ENCODE data around the gene SLC25A44.
"Not testable (repeated sequence)": the region's sequence is repeated elsewhere in the genome, so short reads cannot be mapped to it uniquely, and the experiment has no call there.

Gene SLC25A44

DNA sequence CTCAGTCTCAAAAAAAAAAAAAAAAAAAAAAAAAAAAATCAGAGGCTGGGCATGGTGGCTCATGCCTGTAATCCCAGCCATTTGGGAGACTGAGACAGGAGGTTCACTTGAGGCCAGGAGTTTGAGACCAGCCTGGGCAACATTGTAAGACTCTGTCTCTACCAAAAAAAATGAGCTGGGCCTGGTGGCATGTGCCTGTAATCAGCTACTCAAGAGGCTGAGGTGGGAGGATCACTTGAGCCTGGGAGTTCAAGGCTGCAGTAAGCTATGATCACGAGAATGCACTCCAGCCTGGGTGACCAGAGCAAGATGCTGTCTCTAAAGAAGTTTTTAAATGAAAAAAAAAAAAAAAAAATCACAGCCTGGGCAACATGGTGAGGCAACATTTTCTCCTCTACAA lies 30.2 kb upstream of the SLC25A44 start:
- no peak for DNase-seq (ENCODE audit: low read depth, low spot score)

DNA sequence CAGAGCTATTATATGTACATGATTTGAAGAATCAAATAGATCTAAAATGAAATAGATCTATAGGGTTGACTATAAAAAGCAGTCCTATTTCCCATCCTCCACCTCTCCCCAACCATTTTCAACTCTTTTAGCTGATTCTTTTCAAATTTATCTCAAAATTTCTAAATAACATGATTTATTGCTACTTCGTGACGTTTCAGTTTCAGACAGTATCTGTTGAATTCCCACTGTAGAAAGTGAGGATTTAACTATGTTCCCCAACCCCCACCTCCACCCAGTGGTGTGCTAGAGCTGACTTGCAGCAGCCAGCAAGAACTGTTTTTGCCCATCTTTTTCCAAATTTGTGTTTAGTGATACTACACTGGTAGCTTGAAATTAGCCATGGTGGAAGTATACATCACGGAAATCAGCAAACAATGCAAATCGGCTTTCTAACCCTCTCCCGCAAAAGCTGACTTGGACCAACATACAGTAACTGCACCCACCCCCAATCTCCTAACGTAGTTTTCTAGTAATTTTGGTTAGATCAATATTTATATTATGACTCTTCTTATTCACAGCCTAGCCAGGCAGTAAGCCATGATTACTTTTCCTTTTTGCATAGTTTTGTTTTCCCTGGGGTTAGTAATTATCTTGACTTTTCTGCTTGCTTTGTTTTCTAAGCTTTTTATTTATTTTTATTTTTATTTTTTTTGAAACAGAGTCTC lies 29.6 kb upstream of the SLC25A44 start:
- DNase-seq (ENCODE audit: low read depth, low spot score): no peak

DNA sequence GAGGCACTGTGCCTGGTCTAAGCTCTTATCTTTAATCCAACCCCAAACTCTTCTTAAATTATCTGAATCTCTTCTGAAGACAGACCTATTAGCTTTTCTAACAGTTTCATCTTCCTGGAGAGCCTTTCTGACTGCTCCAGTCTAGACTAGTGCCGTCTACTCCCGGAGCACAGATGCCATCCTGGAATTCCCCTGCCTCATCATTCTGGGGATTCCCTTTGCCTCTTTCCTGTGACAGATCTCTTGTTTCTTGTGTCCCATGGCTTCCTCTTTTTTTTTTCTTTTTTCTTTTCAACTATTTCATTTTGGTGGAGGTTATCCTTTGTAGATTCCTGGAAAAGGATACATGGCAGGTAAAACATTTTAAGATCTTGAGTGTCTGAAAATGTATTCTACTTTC lies 28.8 kb upstream of the SLC25A44 start:
- DNase-seq (ENCODE audit: low read depth, low spot score): no peak

DNA sequence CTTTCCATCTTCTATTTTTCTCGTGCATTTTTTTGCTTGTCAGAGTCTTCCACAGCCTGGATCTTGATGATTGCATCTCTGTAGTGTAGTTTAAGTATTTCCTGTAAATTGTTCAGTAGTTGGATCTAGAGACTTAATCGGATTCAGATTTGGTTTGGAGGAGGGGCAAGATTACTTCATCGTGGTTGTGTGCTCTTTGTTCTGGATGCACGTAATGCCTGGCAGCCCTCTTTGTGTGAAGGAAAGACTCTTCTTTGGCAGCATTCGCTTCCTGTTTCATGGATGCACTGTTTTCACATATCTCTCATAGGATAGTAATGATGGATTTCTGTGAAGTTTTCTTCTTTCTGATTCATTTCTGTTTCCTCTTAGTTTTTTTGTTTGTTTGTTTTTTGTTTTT lies 26.4 kb upstream of the SLC25A44 start:
- no peak for DNase-seq (ENCODE audit: low read depth, low spot score)

DNA sequence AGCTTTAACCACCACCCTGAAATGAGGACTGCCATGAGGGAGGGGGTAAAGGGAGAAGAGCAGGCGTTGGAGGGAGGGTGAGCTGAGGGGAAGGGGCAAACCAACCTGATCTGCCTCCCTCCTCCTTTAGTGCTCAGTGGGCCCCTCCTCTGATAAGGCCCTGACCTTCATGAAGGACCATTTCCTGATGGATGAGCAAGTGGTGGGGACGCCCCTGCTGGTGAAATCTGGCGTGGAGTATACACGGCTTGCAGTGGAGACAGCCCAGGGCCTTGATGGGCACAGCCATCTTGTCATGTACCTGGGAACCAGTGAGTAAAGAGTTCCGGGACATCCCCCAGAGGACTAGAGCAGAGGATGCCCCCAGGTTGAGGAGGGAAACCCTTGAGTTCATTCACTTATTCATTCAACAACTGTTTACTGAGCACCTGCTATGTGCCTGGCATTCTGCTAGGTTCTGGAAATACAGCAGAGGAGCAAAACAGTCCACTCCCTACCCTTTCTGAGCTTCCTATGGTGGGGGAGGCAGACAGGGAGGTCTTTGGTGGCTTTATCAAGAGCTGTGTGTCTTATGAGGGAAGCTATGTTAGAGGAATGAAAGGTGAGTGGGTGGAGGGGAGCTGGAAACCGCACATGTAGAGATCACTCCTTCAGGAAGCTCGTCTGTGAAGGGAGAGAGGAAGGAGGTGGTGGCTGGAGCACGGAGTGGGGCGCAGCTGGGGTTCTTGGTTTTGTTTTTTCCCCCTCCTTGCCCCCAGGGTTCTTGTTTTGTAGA lies 21.0 kb upstream of the SLC25A44 start:
- DNase-seq (ENCODE audit: low read depth, low spot score): no peak

DNA sequence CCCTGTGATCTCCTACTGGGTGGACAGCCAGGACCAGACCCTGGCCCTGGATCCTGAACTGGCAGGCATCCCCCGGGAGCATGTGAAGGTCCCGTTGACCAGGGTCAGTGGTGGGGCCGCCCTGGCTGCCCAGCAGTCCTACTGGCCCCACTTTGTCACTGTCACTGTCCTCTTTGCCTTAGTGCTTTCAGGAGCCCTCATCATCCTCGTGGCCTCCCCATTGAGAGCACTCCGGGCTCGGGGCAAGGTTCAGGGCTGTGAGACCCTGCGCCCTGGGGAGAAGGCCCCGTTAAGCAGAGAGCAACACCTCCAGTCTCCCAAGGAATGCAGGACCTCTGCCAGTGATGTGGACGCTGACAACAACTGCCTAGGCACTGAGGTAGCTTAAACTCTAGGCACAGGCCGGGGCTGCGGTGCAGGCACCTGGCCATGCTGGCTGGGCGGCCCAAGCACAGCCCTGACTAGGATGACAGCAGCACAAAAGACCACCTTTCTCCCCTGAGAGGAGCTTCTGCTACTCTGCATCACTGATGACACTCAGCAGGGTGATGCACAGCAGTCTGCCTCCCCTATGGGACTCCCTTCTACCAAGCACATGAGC lies 17.2 kb upstream of the SLC25A44 start:
- DNase-seq (ENCODE audit: low read depth, low spot score): no peak

DNA sequence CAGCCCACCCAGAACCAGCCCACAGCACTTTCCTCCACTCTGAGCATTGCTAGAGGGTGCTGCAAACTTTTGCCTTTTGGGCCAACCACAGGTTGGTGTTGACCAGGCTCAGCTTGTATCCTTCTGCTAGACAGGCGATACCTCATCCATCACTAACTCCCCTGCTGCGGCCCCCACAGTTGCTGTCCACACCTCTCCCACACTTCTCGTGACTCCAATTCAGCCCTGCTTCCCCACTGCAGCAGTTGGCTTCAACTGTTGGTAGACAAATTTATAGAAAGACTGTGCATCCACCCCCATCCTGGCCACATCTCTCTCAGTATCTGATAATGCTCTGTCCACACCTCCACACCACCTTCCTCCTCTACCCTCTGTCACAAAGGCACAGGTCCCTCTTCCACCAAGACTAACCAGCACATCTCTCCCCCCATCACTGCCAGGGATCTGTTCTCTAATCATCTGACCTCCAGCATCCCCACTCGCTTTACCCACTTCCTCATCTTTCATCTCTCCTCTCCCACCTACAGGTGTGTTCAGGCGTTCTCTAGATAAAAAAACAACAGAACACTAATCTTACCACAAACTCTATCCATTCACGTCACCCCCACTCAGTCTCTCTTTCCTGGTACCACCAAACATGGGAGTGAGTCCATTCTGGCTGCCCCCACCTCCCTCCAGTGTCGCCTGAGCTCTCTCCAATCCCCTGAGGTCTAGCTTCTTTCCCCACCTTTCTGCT lies 15.8 kb upstream of the SLC25A44 start:
- no peak for DNase-seq (ENCODE audit: low read depth, low spot score)

DNA sequence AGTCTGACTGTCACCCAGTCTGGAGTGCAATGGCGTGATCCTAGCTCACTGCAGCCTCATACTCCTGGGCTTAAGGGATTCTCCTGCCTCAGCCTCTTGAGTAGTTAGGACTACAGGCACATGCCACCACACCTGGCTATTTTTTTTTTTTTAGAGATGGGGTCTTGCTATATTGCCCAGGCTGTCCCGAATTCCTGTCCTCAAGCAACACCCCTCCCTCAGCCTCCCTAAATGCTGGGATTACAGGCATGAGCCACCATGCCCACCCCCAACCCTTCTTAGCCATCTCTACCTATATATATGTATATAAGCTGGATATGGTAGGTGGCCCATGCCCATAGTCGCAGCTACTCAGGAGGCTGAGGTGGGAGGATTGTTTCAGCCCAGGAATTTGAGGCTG lies 13.4 kb upstream of the SLC25A44 start:
- DNase-seq (ENCODE audit: low read depth, low spot score): no peak

DNA sequence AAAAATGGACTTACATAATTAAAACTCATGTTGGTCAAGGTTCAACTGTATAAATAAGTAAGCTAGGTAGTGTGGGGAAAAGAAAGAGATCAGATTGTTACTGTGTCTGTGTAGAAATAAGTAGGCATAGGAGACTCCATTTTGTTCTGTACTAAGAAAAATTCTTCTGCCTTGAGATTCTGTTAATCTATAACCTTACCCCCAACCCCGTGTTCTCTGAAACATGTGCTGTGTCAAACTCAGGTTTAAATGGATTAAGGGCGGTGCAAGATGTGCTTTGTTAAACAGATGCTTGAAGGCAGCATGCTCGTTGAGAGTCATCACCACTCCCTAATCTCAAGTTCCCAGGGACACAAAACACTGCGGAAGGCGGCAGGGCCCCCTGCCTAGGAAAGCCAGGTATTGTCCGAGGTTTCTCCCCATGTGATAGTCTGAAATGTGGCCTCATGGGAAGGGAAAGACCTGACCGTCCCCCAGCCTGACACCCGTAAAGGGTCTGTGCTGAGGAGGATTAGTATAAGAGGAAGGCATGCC lies 12.4 kb upstream of the SLC25A44 start:
- not testable (repeated sequence) for DNase-seq (ENCODE audit: low read depth, low spot score)

DNA sequence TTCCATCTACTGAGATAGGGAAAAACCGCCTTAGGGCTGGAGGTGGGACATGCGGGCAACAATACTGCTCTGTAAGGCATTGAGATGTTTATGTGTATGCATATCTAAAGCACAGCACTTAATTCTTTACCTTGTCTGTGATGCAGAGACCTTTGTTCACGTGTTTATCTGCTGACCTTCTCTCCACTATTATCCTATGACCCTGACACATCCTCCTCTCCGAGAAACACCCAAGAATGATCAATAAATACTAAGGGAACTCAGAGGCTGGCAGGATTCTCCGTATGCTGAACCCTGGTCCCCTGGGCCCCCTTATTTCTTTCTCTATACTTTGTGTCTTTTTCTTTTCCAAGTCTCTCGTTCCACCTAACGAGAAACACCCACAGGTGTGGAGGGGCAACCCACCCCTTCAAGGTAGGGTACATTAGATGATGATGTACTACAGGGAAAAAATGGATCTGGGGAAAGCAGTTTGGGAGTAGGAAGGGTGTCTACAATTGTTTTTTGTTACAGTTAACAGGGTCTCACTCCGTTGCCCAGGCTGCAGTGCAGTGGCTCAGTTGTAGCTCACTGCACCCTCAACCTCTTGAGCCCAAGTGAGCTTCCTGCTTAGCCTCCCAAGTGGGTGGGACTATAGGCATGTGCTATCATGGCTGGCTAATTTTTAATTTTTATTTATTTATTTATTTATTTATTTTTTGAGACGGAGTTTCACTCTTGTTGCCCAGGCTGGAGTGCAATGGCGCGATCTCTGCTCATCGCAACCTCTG lies 11.7 kb upstream of the SLC25A44 start:
- not testable (repeated sequence) for DNase-seq (ENCODE audit: low read depth, low spot score)

DNA sequence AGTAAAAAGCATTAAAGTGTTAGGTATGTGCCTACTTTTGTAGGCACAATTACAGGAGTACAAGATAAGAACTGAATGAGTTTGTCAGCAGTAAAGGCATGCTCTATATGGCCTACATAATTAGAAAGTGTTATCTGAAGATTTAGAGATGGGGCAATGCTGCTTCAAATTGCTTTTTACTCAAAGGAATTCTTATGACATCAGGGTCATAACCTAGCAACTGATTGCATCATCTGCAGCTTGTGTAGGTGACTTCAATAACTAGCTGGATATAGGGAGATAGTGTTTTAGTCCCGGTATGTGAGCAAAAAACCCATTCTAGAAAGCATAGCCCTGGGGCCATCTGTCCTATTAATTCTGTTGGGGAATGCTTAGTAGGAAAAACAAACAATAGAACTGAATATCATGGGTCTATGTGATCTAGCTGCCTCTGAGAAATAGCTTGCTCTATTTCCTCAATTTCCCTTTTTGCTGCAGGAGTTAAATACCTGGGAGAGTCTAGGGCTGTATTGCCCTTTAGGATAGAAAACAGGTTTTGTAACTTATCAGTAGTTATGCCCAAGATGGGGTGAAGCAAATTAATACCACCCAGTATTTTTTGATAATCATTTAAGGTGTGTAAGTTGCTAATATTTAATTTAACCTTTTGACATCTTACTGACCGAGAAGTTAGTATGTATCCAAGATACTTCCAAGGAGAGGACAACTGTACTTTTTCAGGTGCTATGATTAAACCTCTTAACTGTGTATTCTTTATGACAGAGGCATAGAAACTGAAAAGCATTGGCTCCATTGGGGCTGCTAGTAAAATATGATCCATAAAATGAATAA lies 7.3 kb upstream of the SLC25A44 start:
- not testable (repeated sequence) for DNase-seq (ENCODE audit: low read depth, low spot score)

DNA sequence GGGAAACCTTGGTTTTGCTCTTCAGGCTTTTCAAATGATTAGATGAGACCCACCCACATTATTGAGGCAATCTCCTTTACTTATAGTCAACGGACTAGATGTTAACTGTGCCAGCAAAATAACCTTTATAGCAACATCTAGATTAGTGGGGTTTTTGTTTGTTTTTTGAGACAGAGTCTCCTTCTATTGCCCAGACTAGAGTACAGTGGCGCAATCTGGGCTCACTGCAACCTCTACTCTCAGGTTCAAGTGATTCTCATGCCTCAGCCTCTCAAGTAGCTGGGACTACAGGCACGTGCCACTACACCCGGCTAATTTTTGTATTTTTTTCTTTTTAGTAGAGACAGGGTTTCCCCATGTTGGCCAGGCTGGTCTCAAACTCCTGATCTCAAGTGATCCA lies 3.6 kb upstream of the SLC25A44 start:
- DNase-seq (ENCODE audit: low read depth, low spot score): not testable (repeated sequence)

DNA sequence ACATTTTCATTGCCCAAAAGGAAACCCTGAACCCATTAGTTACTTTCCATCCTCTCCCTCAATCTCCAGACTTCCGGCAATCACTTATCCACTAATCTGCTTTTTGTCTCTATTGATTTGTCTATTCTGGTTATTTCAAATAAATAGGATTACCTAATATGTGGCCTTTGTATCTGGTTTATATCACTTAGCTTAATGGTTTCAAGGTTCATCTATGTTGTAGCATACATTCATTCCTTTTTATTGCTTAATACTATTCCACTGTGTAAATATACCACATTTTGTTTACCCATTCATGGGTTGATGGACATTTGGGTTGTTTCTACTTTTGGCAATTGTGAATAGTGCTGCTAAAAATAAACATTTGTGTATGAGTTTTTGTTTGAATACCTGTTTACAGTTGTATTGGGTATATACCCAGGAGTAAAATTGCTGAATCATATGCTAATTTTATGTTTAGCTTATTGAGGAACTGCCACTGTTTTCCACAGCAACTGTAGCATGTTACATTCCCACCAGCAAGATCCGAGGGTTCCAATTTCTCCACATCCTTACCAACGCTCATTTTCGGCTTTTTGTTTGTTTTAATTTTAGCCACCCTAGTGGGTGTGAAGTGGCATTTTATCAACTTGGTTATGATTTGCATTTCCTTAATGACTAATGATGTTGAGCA lies 2.5 kb upstream of the SLC25A44 start:
- DNase-seq (ENCODE audit: low read depth, low spot score): no peak

DNA sequence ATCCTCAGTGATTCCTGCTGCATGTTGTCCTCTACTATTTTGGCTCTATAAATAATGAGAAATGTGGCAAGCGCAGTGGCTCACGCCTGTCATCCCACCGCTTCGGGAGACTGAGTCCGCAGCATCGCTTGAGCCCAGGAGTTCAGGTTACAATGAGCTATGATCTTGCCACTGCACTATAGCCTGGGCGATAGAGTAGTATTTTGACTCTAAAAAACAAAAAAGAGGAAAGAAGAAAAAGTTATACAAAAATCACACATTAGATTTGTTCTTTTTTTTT lies 756 bp upstream of the SLC25A44 start:
- DNase-seq (ENCODE audit: low read depth, low spot score): no peak

DNA sequence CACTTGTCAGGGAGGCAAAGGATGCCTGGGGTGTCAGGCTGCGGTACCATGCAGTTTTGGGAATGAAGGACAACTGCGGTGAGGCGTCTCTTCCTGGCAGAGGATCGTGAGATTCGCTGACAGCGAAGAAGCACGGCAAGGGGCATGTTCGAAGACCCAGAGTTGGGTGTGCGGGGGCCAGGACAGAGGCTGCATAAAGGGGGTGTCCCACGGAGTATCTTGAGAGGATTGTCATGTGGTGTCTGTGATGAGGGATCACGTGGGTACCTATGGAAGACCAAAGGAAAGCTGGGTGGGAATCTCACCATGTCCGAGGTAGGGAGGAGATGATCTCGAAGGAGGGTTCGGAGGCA lies 372 bp downstream of the SLC25A44 start:
- DNase-seq (ENCODE audit: low read depth, low spot score): no peak

DNA sequence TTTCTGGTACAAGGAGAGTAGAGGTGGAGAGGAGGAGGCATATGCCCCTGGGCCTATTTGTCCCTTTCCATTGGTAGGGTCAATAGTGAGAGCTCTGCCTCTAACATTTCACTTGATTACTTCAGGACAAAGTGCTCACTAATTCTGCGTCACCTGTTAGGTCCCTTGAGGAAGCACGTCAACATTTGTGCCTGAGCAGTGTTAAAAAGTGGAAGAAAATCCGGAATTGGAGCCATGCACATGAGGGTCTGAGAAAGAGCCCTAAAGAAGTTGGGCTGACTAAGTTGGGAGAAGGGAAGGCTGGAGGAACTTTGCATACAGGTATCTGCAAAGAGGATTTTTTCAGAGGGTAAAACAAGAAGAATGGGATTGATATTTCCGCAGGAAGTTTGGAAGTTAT lies 1.9 kb downstream of the SLC25A44 start:
- DNase-seq (ENCODE audit: low read depth, low spot score): no peak

DNA sequence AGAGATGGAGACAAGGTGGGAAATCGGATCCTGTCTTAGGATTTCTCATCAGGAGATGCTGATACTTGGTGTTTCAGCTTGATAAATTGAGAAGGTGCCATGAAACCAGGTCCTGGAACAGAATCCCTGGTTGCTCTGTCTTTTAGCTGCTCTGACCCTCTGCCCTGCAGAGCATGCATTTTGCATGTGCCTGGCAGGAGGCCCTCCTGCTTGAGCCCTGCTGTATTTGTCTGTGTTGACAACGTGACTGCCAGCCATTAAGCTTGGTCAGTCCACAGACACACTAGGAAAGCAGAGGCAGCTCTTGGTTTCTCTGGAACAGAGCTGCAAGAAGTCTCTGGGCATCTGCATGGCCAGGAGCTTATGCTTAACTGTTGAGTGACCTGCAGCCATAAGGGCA lies 2.5 kb downstream of the SLC25A44 start:
- DNase-seq (ENCODE audit: low read depth, low spot score): no peak

DNA sequence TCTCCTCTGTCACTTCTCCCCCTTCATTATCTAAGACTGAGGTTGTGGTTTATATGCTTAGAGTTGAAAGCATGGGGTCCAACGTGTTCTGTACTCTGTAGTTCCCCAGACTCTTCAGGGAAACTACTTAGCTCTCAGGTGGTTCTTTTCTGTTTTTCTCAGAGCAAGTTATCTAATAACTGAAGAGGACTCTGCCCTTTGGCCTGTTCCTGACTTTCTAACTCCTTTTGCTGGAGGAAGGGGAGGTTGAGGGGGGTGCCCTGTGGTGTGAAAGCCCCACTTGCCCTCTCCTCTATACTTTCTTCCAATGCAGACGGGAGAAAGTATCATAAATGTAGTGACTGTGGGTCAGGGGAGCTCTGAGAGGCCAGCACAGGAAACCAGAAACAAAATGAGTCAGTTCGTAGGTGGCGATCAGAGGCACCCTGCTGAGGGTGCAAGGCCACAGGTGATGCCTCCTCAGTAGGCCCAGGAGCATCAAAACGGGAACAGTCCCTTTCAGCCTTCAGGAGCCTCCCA lies 5.0 kb downstream of the SLC25A44 start:
- no peak for DNase-seq (ENCODE audit: low read depth, low spot score)

DNA sequence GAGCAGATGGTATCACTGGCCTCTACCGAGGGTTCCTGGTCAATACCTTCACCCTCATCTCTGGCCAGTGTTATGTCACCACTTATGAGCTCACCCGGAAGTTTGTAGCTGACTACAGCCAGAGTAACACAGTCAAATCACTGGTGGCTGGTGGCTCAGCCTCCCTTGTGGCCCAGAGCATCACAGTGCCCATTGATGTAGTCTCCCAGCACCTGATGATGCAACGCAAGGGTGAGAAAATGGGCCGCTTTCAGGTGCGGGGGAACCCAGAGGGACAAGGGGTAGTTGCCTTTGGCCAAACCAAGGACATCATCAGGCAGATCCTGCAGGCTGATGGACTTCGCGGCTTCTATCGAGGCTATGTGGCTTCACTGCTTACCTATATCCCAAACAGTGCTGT lies 6.1 kb downstream of the SLC25A44 start:
- no peak for DNase-seq (ENCODE audit: low read depth, low spot score)

DNA sequence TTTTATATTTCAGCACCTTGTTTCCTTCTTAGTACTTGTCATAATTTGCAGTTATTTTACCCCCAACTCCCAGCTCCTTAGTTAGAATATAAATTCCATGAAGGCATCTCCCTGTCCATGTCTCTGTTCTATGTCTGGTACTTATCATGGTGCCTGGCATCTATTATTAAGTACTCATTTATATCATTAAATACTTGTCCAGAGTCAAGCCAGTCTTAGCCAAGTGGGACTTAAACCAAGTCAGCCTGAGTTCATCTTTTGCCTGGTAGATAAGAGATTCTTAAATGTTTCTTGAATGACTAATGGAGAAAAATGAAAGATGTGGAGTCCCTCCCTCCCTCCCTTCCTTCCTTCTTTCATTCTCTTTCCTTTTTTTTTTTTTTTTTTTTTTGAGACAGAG lies 9.4 kb downstream of the SLC25A44 start:
- no peak for DNase-seq (ENCODE audit: low read depth, low spot score)

Measured in activated naive CD8-positive, alpha-beta T cell treated with anti-CD3 and anti-CD28 coated beads, Interleukin-2, amount 50 U/mL, for 16 hours (primary cell).